H1 (cell line): Measurements from ENCODE around the gene LMAN2. TPM values are rescaled to one million over a fixed set of nuclear protein-coding genes. Genes with fewer than 3 reads are reported as not detected.
A peak's percentile ranks its signal among the peaks of the same experiment; 100 is the strongest.

Source experiments
- E2F6 ChIP-seq: IDR thresholded peaks from 2 replicates; pipeline ENCODE4 v1.6.1; 2012; ENCODE audit warnings: inconsistent platforms
- MAX ChIP-seq: IDR thresholded peaks from 2 replicates; pipeline ENCODE4 v1.6.1; 2012; ENCODE audit warnings: inconsistent platforms
- TCF12 ChIP-seq: IDR thresholded peaks from 2 replicates; pipeline ENCODE4 v1.6.1; 2011; ENCODE audit warnings: low read depth, mild to moderate bottlenecking, low read length
- polyA plus RNA-seq, 7 experiments: library from polyadenylated mRNA; depleted of rRNA in 3 of 7; stranded (reverse) in 5 of 7; unstranded in 2 of 7; fragments of >200 nt in 5 of 7; fragments of 200-250 nt in 2 of 7; gene quantifications; 1 replicate in 5 of 7; 2 replicates in 1 of 7; 4 replicates in 1 of 7; pipeline versions ENCODE4 v1.2.1 to v1.2.3, GENCODE V29; 2011 to 2013; ENCODE audit warnings: missing spikeins in 2 of 7, mixed read lengths in 2 of 7
- total RNA-seq: library from RNA; stranded (reverse); fragmentation: NEBNext Ultra II Directional; extraction: Animal tissue kit (Norgen Biotek cat#: 25700); gene quantifications from 2 replicates; pipeline ENCODE4 v1.2.1, GENCODE V29; 2021

Gene LMAN2
- total and polyA plus RNA-seq, 2 of the 8 experiments (the other 6 are each of a cell fraction or from before 2014, with no cell fraction given): 116 to 225 TPM

GRCh38 chr5:177367323-177367848, 15.9 kb upstream of the LMAN2 start (continued):
- TF ChIP-seq MAX (peak; percentile 97), TCF12 (no peak), E2F6 (peak; percentile 97)
